Stimulated activated CD4-positive, alpha-beta T cell treated with anti-CD3 and anti-CD28 coated beads, Interleukin-4, amount 100 ng/mL, for 4 hours (primary cell): ENCODE data around the gene WNT9A.

Experiments
- DNase-seq, 2 experiments: peaks; one replicate each; pipeline ENCODE4 v3.0.0-alpha.2; 2020

The WNT9A gene

GRCh38 chr1:227954163-227954850 lies 6.6 kb upstream of the WNT9A start:
- no peak for DNase-seq

GRCh38 chr1:227953022-227953412 lies 5.3 kb upstream of the WNT9A start:
- no peak for DNase-seq

GRCh38 chr1:227952374-227953021 lies 4.8 kb upstream of the WNT9A start:
- DNase-seq: no peak

- no peak for DNase-seq
Observed at GRCh38 chr1:227951624-227952373, 4.1 kb upstream of the WNT9A start.

GRCh38 chr1:227950735-227951346 lies 3.1 kb upstream of the WNT9A start:
- DNase-seq: no peak

- no peak for DNase-seq
Observed at GRCh38 chr1:227949954-227950734, 2.4 kb upstream of the WNT9A start.

- DNase-seq: no peak
Observed at GRCh38 chr1:227949341-227949921, 1.7 kb upstream of the WNT9A start.

- no peak for DNase-seq
Observed at GRCh38 chr1:227948493-227949260, 945 bp upstream of the WNT9A start.

GRCh38 chr1:227947386-227947675 lies 401 bp downstream of the WNT9A start:
- DNase-seq: no peak

- peak; percentile 22 to 52 for DNase-seq
Observed at GRCh38 chr1:227946624-227947385, 927 bp downstream of the WNT9A start.

GRCh38 chr1:227945891-227946623 lies 1.7 kb downstream of the WNT9A start:
- no peak for DNase-seq

- no peak for DNase-seq
Observed at GRCh38 chr1:227944931-227945890, 2.5 kb downstream of the WNT9A start.

- DNase-seq: no peak
Observed at GRCh38 chr1:227944090-227944930, 3.4 kb downstream of the WNT9A start.

- no peak for DNase-seq
Observed at GRCh38 chr1:227943381-227944089, 4.2 kb downstream of the WNT9A start.

- no peak for DNase-seq
Observed at GRCh38 chr1:227942716-227943261, 4.9 kb downstream of the WNT9A start.

GRCh38 chr1:227942021-227942715 lies 5.6 kb downstream of the WNT9A start:
- no peak for DNase-seq
